Common myeloid progenitor, CD34-positive (primary cell): Measurements from ENCODE around the gene PXMP2.
A peak's percentile ranks its signal among the peaks of the same experiment; 100 is the strongest.
"Not testable (repeated sequence)": the region's sequence is repeated elsewhere in the genome, so short reads cannot be mapped to it uniquely, and the experiment has no call there.

ENCODE experiments used
- CTCF ChIA-PET: fragments of 350-600 bp; sonication (Branson Sonifier 250); formaldehyde crosslinking; loops from one replicate; lab custom pipeline; 2021; ENCODE audit warnings: antibody characterized with exemption; lab: Charles Lee
- POLR2A ChIA-PET: fragments of 350-600 bp; sonication (Branson Sonifier 250); formaldehyde crosslinking; loops from one replicate; lab custom pipeline; 2021; ENCODE audit warnings: antibody characterized with exemption; lab: Charles Lee
- DNase-seq, 3 donors: peaks; one replicate each; pipeline versions ENCODE4 v3.0.0 to v3.0.0-alpha.2; 2013
- H3K27ac ChIP-seq, 2 experiments: 1 replicate in 1 of 2; 2 replicates in 1 of 2; pipeline ENCODE4 v1.7.0; 2013; ENCODE audit warnings: inconsistent platforms in 2 of 2, low read length in 2 of 2, mild to moderate bottlenecking in 2 of 2, low read depth in 1 of 2, moderate library complexity in 1 of 2; ENCODE audit not compliant: severe bottlenecking in 2 of 2, insufficient read depth in 1 of 2, poor library complexity in 1 of 2
- H3K27me3 ChIP-seq, 5 experiments: replicated peaks in 2 of 5; 1 replicate in 3 of 5; 2 replicates in 2 of 5; pipeline versions ENCODE4 v1.6.1 to v1.7.0; 2013; ENCODE audit warnings: low read length in 4 of 5, mild to moderate bottlenecking in 2 of 5, moderate library complexity in 2 of 5, inconsistent platforms in 1 of 5; ENCODE audit not compliant: insufficient read depth in 5 of 5, control insufficient read depth in 4 of 5
- H3K36me3 ChIP-seq, 4 experiments: 1 replicate in 2 of 4; 2 replicates in 2 of 4; pipeline versions ENCODE4 v1.6.1 to v1.7.0; 2013; ENCODE audit warnings: low read length in 3 of 4, control low read depth in 1 of 4, mild to moderate bottlenecking in 1 of 4; ENCODE audit not compliant: control insufficient read depth in 4 of 4, insufficient read depth in 4 of 4
- H3K4me1 ChIP-seq, 4 experiments: 1 replicate in 3 of 4; 2 replicates in 1 of 4; pipeline versions ENCODE4 v1.6.1 to v1.7.1; 2013; ENCODE audit warnings: low read length in 3 of 4, mild to moderate bottlenecking in 3 of 4, control low read depth in 1 of 4, inconsistent platforms in 1 of 4, moderate library complexity in 1 of 4; ENCODE audit not compliant: control insufficient read depth in 4 of 4, insufficient read depth in 4 of 4; ENCODE audit errors: control extremely low read depth in 1 of 4
- H3K4me3 ChIP-seq, 7 experiments: 1 replicate in 4 of 7; 2 replicates in 3 of 7; pipeline versions ENCODE4 v1.5.1 to v1.7.0; 2013; ENCODE audit warnings: mild to moderate bottlenecking in 7 of 7, low read length in 6 of 7, moderate library complexity in 6 of 7, inconsistent platforms in 2 of 7, low read depth in 2 of 7, control low read depth in 1 of 7; ENCODE audit not compliant: insufficient read depth in 4 of 7, control insufficient read depth in 1 of 7; ENCODE audit errors: extremely low read depth in 1 of 7
- H3K9me3 ChIP-seq, 5 experiments: 1 replicate in 4 of 5; 2 replicates in 1 of 5; pipeline versions ENCODE4 v1.6.1 to v1.7.1; 2013; ENCODE audit warnings: low read length in 4 of 5, mild to moderate bottlenecking in 2 of 5, inconsistent platforms in 1 of 5, low read depth in 1 of 5, moderate library complexity in 1 of 5; ENCODE audit not compliant: control insufficient read depth in 4 of 5, insufficient read depth in 2 of 5; ENCODE audit errors: control extremely low read depth in 1 of 5
- WGBS: methylation state at CpG from one replicate; pipeline ENCODE4 v1.1.5; 2013; ENCODE audit not compliant: insufficient coverage; 5-methylcytosine and 5-hydroxymethylcytosine counted together

The PXMP2 gene

GRCh38 chr12:132675757-132676432 is 11.5 kb upstream of the PXMP2 start:
- no peak for DNase-seq
- POLR2A ChIA-PET = no interaction called here
- H3K9me3 ChIP-seq = no peaks in the 10 kb centered on the region
- no peak overlapping the region for H3K4me3 ChIP-seq
- no peaks in the 10 kb centered on the region for H3K27me3 ChIP-seq
- peaks cover 33 to 92% (median 64%) of the 10 kb centered on the region in 4 experiments for H3K36me3 ChIP-seq
- H3K4me1 ChIP-seq = no peaks in the 10 kb centered on the region
- WGBS = 97% methylated on average over 11 of the region's 14 CpGs
- H3K27ac ChIP-seq = no peak overlapping the region
- CTCF ChIA-PET = interaction anchor here (1.0 to 1.9 kb wide), 3 partner anchors 11 to 37 kb away, joined by 4 read pairs; no protein-coding TSS in a partner anchor

DNA sequence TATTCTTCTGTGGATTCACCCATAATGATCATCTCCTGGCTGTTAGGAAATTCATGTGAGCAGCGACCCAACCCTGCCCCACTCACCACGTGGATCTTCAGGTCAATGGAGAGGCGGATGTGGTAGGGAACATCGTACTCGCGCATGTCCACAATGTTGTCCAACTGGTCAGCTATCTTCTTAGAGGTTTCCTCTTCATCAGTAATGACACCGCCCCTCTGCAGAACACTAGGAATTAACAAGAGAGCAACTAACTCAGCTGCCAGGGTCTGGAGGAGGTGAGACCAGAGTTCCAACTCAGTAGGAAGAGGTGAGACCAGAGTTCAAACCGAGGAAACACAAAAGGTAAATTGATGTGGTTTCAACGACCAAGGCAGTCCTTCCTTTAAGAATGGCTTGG is 9.9 kb upstream of the PXMP2 start:
- CTCF ChIA-PET = interaction anchor here (1.9 kb wide), 1 partner anchor 12 kb away, joined by 4 read pairs; no protein-coding TSS in a partner anchor

DNA sequence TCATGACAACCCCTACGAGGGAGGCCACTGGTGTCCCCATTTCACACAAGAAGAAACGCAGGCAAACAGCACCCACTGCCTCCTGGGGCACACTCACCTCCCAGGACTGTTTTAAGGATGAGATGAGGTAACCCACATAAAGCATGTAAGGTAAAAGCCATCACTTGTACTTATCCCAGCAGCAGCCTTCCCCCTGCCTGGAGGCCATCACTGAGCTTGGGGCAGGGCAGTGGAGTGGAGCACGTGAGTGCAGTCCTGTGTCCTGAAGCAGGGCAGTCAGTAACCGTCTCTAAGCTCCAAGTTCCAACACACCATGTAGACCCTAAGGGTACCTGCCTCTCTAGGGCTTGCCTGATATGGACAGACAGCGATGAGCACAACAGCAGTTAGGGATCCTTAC is 2.0 kb upstream of the PXMP2 start:
- DNase-seq = no peak
- Histone ChIP-seq H3K36me3 (peaks cover 0 to 19% (median under 1%) of the 10 kb centered on the region in 4 experiments), H3K27ac (no peak overlapping the region), H3K4me1 (peaks cover 0 to 14% (median 7%) of the 10 kb centered on the region in 4 experiments), H3K9me3 (peaks cover 0 to 1% (median 0%) of the 10 kb centered on the region in 5 experiments), H3K4me3 (peak overlapping the region in 1 of 7 experiments; percentile 78), H3K27me3 (no peaks in the 10 kb centered on the region)
- ChIA-PET CTCF (interaction anchor here (0.6 kb wide), 1 partner anchor 23 kb away, joined by 3 read pairs; no protein-coding TSS in a partner anchor), POLR2A (no interaction called here)
- WGBS = 80% methylated on average over 5 of the region's 5 CpGs

More for the DNA sequence above, 9.9 kb upstream of the PXMP2 start:
- peaks cover 27 to 84% (median 56%) of the 10 kb centered on the region in 4 experiments for H3K36me3 ChIP-seq
- H3K4me1 ChIP-seq = no peaks in the 10 kb centered on the region
- no peak for DNase-seq
- no peaks in the 10 kb centered on the region for H3K9me3 ChIP-seq
- no peak overlapping the region for H3K4me3 ChIP-seq
- WGBS = 97% methylated on average over 9 of the region's 9 CpGs
- POLR2A ChIA-PET = no interaction called here
- no peak overlapping the region for H3K27ac ChIP-seq
- no peaks in the 10 kb centered on the region for H3K27me3 ChIP-seq

DNA sequence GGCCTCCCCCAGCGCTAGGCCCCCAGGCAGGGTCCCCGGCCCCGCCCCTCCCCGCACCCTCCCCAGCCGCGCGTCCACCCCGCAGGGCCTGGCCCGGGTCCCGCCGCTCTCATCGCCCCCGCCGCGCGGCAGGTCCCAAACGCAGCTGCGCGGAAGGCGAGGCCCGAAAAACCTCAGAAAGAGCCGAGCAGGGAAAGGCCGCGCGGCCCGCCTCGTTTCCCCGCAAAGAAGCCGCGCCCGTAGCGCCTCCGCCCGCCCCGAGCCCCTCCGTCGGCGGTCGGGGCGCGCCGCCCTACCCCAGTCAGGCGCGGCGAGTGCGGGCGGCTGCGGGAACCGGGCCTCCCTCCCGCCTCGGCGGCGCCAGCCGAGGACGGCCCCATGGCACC is 569 bp upstream of the PXMP2 start:
- peak in 1 of 3 donors; percentile 66 for DNase-seq

DNA sequence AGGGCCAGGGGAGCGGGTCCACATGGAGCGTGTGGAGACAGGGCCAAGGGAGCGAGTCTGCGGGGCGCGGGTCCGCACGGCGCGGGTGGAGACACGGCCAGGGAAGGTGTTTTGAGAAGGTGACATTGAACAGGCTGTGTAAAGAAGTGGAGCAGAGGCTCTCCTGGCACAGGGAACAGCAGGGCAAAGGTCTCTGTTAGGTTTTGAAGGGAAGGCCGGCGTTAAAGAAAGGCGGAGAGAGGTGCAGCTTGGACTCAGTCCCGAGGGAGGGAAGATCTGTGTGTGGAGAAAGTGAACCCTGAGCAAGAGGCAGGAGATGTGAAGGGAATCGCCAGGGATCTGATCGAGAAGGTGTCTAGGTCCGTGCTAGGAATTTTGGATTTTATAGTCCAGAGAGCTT is 1.8 kb downstream of the PXMP2 start:
- Histone ChIP-seq H3K4me1 (peaks cover 0 to 14% (median 7%) of the 10 kb centered on the region in 4 experiments), H3K27ac (no peak overlapping the region), H3K9me3 (no peaks in the 10 kb centered on the region), H3K4me3 (peak overlapping the region in 3 of 7 experiments; percentile 17 to 48 (median 23)), H3K36me3 (peaks cover 0 to 13% (median 3%) of the 10 kb centered on the region in 4 experiments), H3K27me3 (no peaks in the 10 kb centered on the region)
- WGBS = 93% methylated on average over 6 of the region's 18 CpGs
- CTCF ChIA-PET = no interaction called here
- POLR2A ChIA-PET = no interaction called here
- DNase-seq = no peak

More for the DNA sequence above, 569 bp upstream of the PXMP2 start:
- peaks cover 0 to 14% (median 7%) of the 10 kb centered on the region in 4 experiments for H3K4me1 ChIP-seq
- ChIA-PET POLR2A (interaction anchor here (0.7 kb wide), 1 partner anchor 14 kb away, joined by 3 read pairs; no protein-coding TSS in a partner anchor), CTCF (no interaction called here)
- under 1% methylated on average over 28 of the region's 55 CpGs for WGBS
- peaks cover 0 to 1% (median 0%) of the 10 kb centered on the region in 5 experiments for H3K9me3 ChIP-seq
- H3K27ac ChIP-seq = peak overlapping the region; percentile 25 to 66
- H3K36me3 ChIP-seq = peaks cover 0 to 16% (median 3%) of the 10 kb centered on the region in 4 experiments
- H3K27me3 ChIP-seq = no peaks in the 10 kb centered on the region
- peak overlapping the region; percentile 67 to 81 (median 78) for H3K4me3 ChIP-seq

DNA sequence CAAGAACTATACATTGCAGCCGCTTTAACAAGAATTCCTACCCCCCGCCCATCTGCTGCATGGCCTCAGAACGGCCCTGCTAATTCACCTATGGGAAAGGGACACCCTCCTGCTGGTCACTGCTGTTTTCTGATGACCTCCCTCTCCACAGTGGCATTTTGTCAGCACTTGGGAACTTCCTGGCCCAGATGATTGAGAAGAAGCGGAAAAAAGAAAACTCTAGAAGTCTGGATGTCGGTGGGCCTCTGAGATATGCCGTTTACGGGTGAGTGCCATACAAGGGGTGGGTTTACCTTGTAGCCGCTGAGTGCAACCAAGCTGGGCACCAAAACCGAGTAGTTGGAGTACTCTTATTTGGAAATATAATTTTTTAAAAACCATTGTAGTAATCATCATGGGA is 2.7 kb downstream of the PXMP2 start:
- Histone ChIP-seq H3K36me3 (peaks cover 0 to 13% (median 3%) of the 10 kb centered on the region in 4 experiments), H3K27me3 (no peaks in the 10 kb centered on the region), H3K4me3 (no peak overlapping the region), H3K9me3 (no peaks in the 10 kb centered on the region), H3K27ac (no peak overlapping the region), H3K4me1 (peaks cover 0 to 13% (median 7%) of the 10 kb centered on the region in 4 experiments)
- no peak for DNase-seq
- WGBS = 100% methylated on average over 5 of the region's 9 CpGs
- ChIA-PET CTCF (no interaction called here), POLR2A (no interaction called here)

GRCh38 chr12:132692030-132692429 is 4.6 kb downstream of the PXMP2 start:
- H3K9me3 ChIP-seq, H3K27ac ChIP-seq, H3K4me1 ChIP-seq, H3K4me3 ChIP-seq, POLR2A ChIA-PET, DNase-seq, H3K27me3 ChIP-seq: not testable (repeated sequence)
- 100% methylated on average over 1 of the region's 3 CpGs for WGBS
- CTCF ChIA-PET = interaction anchor here (1.4 kb wide), 1 partner anchor 91 kb away, joined by 3 read pairs; no protein-coding TSS in a partner anchor
- peaks cover 0 to 14% (median 8%) of the 10 kb centered on the region in 4 experiments for H3K36me3 ChIP-seq
